ENCODE measurements around the gene TRMT44. TPM values are rescaled to one million over a fixed set of nuclear protein-coding genes. Genes with fewer than 3 reads are reported as not detected.

TRMT44 gene, protein sequence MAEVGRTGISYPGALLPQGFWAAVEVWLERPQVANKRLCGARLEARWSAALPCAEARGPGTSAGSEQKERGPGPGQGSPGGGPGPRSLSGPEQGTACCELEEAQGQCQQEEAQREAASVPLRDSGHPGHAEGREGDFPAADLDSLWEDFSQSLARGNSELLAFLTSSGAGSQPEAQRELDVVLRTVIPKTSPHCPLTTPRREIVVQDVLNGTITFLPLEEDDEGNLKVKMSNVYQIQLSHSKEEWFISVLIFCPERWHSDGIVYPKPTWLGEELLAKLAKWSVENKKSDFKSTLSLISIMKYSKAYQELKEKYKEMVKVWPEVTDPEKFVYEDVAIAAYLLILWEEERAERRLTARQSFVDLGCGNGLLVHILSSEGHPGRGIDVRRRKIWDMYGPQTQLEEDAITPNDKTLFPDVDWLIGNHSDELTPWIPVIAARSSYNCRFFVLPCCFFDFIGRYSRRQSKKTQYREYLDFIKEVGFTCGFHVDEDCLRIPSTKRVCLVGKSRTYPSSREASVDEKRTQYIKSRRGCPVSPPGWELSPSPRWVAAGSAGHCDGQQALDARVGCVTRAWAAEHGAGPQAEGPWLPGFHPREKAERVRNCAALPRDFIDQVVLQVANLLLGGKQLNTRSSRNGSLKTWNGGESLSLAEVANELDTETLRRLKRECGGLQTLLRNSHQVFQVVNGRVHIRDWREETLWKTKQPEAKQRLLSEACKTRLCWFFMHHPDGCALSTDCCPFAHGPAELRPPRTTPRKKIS
- 16.7 and 17.7 TPM in 2 replicates for total RNA-seq

DNA sequence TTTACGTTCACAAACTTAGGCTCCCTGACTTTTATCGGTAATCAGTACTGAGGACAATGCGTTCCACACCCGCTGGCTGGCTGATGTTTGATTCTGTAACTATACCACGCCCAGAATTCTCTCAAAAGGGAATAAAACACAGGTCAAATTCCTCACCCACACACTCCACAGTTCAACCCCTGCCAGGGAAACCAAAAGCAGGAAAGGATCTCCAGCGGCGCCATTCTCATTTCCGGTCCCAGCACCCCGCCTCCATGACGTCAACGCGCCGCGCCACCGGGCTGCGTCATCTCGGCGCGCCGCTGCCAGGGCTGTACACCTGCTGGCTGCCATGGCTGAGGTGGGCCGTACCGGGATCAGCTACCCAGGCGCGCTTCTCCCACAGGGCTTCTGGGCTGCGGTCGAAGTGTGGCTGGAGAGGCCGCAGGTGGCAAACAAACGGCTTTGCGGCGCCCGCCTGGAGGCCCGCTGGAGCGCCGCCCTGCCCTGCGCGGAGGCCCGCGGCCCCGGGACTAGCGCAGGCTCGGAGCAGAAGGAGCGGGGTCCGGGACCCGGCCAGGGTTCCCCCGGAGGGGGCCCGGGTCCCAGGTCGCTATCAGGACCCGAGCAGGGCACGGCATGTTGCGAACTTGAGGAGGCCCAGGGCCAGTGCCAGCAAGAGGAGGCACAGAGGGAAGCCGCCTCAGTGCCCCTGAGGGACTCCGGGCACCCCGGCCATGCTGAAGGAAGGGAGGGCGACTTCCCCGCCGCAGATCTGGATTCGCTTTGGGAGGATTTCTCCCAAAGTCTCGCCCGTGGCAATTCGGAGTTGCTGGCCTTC, at the start of gene TRMT44, which contains the start of gene ACOX3:
Gene TRMT44 (plus strand): TSS at position 286 of the 820 bp plus-strand sequence. CDS start 46 bp downstream, at position 332.
Gene ACOX3 (minus strand): TSS at position 232 of the 820 bp plus-strand sequence. CDS start 24,202 bp downstream, outside the sequence.

Other genes starting within 250 kb of the TRMT44 start
- 2.0 and 2.3 TPM in 2 replicates for gene SH3TC1, start 241.5 kb upstream of the TRMT44 start, total RNA-seq
- gene HTRA3, start 171.0 kb upstream of the TRMT44 start, total RNA-seq, result 0.37 and 0.55 TPM in 2 replicates
- gene ACOX3, start 54 bp upstream of the TRMT44 start, total RNA-seq, result 29.3 and 30.1 TPM in 2 replicates
- gene GPR78, start 139.6 kb downstream of the TRMT44 start, total RNA-seq, result 0.11 and 0.62 TPM in 2 replicates
- gene CPZ, start 152.0 kb downstream of the TRMT44 start, total RNA-seq, result 0.66 and 8.6 TPM in 2 replicates

Measured in uterine smooth muscle cell (primary cell).